SIG-M5 treated with dmso at 0.1 percent for 504 hours (cell line): ENCODE results near the gene TESMIN.

Source experiments
- DNase-seq: peaks from one replicate; lab custom pipeline; 2025; ENCODE audit not compliant: unreplicated experiment; lab: John Stamatoyannopoulos, UW

Gene TESMIN

GRCh38 chr11:68763181-68763721 is 11.9 kb upstream of the TESMIN start:
- DNase-seq: peak; percentile 69

- no peak for DNase-seq
Observed at GRCh38 chr11:68762481-68762880, 11.2 kb upstream of the TESMIN start.

GRCh38 chr11:68761801-68762200 is 10.5 kb upstream of the TESMIN start:
- DNase-seq: no peak

GRCh38 chr11:68759991-68760390 is 8.7 kb upstream of the TESMIN start:
- DNase-seq: no peak

- DNase-seq: no peak
Observed at GRCh38 chr11:68757711-68758110, 6.4 kb upstream of the TESMIN start.

- no peak for DNase-seq
Observed at GRCh38 chr11:68756171-68756766, 4.9 kb upstream of the TESMIN start.

- no peak for DNase-seq
Observed at GRCh38 chr11:68753300-68753699, 2.0 kb upstream of the TESMIN start.

GRCh38 chr11:68751004-68751325 is 355 bp downstream of the TESMIN start:
- DNase-seq: no peak

GRCh38 chr11:68750195-68751003 is 921 bp downstream of the TESMIN start:
- DNase-seq: no peak

- DNase-seq: no peak
Observed at GRCh38 chr11:68749229-68750123, 1.8 kb downstream of the TESMIN start.

- DNase-seq: no peak
Observed at GRCh38 chr11:68748061-68748460, 3.3 kb downstream of the TESMIN start.

- DNase-seq: no peak
Observed at GRCh38 chr11:68743539-68743938, 7.8 kb downstream of the TESMIN start.

- no peak for DNase-seq
Observed at GRCh38 chr11:68741463-68741862, 9.9 kb downstream of the TESMIN start.

- DNase-seq: peak; percentile 70
Observed at GRCh38 chr11:68735646-68736045, 15.7 kb downstream of the TESMIN start.

- no peak for DNase-seq
Observed at GRCh38 chr11:68735125-68735524, 16.2 kb downstream of the TESMIN start.

- DNase-seq: no peak
Observed at GRCh38 chr11:68734111-68734510, 17.2 kb downstream of the TESMIN start.

- no peak for DNase-seq
Observed at GRCh38 chr11:68727783-68728182, 23.5 kb downstream of the TESMIN start.

- peak; percentile 33 for DNase-seq
Observed at GRCh38 chr11:68724293-68724692, 27.0 kb downstream of the TESMIN start.

- no peak for DNase-seq
Observed at GRCh38 chr11:68722143-68722542, 29.2 kb downstream of the TESMIN start.

GRCh38 chr11:68721075-68721474 is 30.2 kb downstream of the TESMIN start:
- DNase-seq: no peak

GRCh38 chr11:68715456-68716122 is 35.7 kb downstream of the TESMIN start:
- no peak for DNase-seq
